ENCODE measurements around the gene AGRP.
A peak's percentile ranks its signal among the peaks of the same experiment; 100 is the strongest.

AGRP gene

DNA sequence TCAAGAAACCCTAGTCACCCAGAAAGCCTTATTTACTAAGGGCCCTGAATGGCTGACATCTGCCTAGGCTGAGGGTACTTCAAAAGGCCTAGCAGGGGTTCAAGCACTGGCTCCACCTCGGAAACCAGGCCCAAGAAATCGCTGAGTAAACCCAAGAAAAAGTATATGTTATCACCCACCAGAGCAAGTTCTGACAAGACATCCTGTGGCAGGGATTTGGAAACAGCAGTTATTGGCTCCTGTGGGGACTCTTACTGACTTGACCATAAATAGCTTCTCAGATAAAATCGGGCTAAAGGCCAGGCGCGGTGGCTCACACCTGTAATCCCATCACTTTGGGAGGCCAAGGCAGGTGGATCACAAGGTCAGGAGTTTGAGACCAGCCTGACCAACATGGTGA, 14.6 kb downstream of the AGRP start:
- no peaks in the 10 kb centered on the region for H3K9me2 ChIP-seq (replicated peaks; ENCODE audit: control insufficient read depth, low read length)
- H3K9me3 ChIP-seq (ENCODE audit: control insufficient read depth, insufficient read depth, low read length): no peaks in the 10 kb centered on the region
- H3K4me1 ChIP-seq (ENCODE audit: control insufficient read depth, low read length): peaks cover 18% of the 10 kb centered on the region
- peak overlapping the region; percentile 24; the same call in 1 of the 2 replicates for H3K4me2 ChIP-seq (ENCODE audit: low read length)
- H3K79me2 ChIP-seq (ENCODE audit: control insufficient read depth, low read length): peaks cover 87% of the 10 kb centered on the region
- H4K20me1 ChIP-seq (ENCODE audit: control insufficient read depth, insufficient read depth, low read depth, low read length): peaks cover 7% of the 10 kb centered on the region; the same call in 1 of the 2 replicates
- no peak overlapping the region; the same call in 1 of the 2 replicates for H3K27ac ChIP-seq (ENCODE audit: low read depth, low read length)
- H3K36me3 ChIP-seq (ENCODE audit: control insufficient read depth, low read length): no peaks in the 10 kb centered on the region
- no peaks in the 10 kb centered on the region for H3K27me3 ChIP-seq (ENCODE audit: control insufficient read depth, low read length)
- TF ChIP-seq EZH2phosphoT487 (IDR thresholded peaks at IDR 0.05; ENCODE audit: borderline replicate concordance, low read length): no peak
- TF ChIP-seq, protein P1, sequence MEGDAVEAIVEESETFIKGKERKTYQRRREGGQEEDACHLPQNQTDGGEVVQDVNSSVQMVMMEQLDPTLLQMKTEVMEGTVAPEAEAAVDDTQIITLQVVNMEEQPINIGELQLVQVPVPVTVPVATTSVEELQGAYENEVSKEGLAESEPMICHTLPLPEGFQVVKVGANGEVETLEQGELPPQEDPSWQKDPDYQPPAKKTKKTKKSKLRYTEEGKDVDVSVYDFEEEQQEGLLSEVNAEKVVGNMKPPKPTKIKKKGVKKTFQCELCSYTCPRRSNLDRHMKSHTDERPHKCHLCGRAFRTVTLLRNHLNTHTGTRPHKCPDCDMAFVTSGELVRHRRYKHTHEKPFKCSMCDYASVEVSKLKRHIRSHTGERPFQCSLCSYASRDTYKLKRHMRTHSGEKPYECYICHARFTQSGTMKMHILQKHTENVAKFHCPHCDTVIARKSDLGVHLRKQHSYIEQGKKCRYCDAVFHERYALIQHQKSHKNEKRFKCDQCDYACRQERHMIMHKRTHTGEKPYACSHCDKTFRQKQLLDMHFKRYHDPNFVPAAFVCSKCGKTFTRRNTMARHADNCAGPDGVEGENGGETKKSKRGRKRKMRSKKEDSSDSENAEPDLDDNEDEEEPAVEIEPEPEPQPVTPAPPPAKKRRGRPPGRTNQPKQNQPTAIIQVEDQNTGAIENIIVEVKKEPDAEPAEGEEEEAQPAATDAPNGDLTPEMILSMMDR (IDR thresholded peaks at IDR 0.05; ENCODE audit: low read depth, low read length, poor library complexity, severe bottlenecking): no peak
- H3F3A ChIP-seq (ENCODE audit: control insufficient read depth, insufficient read depth): no peaks in the 10 kb centered on the region
- H3K4me3 ChIP-seq (ENCODE audit: low read length): no peak overlapping the region

DNA sequence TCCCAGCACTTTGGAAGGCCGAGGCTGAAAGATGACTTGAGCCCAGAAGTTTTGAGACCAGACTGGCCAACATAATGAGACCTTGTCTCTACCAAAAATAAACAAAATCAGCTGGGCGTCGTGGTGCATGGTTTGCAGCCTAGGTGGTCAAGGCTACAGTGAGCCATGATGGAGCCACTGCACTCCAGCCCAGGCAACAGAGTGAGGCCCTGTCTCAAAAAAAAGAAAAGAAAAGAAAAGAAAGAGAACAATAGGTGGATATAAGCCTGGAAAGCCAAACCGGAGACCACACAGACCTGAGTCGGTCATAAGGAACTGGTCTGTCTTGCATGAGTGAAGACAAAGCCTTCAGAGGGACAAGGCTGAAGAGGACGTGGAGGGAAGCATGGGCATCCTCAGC, 16.8 kb downstream of the AGRP start:
- no peaks in the 10 kb centered on the region for H3K27me3 ChIP-seq (ENCODE audit: control insufficient read depth, low read length)
- no peak for TF ChIP-seq EZH2phosphoT487 (IDR thresholded peaks at IDR 0.05; ENCODE audit: borderline replicate concordance, low read length)
- TF ChIP-seq, protein P1 (IDR thresholded peaks at IDR 0.05; ENCODE audit: low read depth, low read length, poor library complexity, severe bottlenecking): no peak
- peaks cover 74% of the 10 kb centered on the region for H3K79me2 ChIP-seq (ENCODE audit: control insufficient read depth, low read length)
- no peak overlapping the region for H3K27ac ChIP-seq (ENCODE audit: low read depth, low read length)
- peaks cover 18% of the 10 kb centered on the region for H3K4me1 ChIP-seq (ENCODE audit: control insufficient read depth, low read length)
- peaks cover 5% of the 10 kb centered on the region; the same call in 1 of the 2 replicates for H4K20me1 ChIP-seq (ENCODE audit: control insufficient read depth, insufficient read depth, low read depth, low read length)
- H3K9me2 ChIP-seq (replicated peaks; ENCODE audit: control insufficient read depth, low read length): no peaks in the 10 kb centered on the region
- H3F3A ChIP-seq (ENCODE audit: control insufficient read depth, insufficient read depth): no peaks in the 10 kb centered on the region
- no peaks in the 10 kb centered on the region for H3K9me3 ChIP-seq (ENCODE audit: control insufficient read depth, insufficient read depth, low read length)
- no peak overlapping the region for H3K4me3 ChIP-seq (ENCODE audit: low read length)
- no peak overlapping the region for H3K4me2 ChIP-seq (ENCODE audit: low read length)
- no peaks in the 10 kb centered on the region for H3K36me3 ChIP-seq (ENCODE audit: control insufficient read depth, low read length)

DNA sequence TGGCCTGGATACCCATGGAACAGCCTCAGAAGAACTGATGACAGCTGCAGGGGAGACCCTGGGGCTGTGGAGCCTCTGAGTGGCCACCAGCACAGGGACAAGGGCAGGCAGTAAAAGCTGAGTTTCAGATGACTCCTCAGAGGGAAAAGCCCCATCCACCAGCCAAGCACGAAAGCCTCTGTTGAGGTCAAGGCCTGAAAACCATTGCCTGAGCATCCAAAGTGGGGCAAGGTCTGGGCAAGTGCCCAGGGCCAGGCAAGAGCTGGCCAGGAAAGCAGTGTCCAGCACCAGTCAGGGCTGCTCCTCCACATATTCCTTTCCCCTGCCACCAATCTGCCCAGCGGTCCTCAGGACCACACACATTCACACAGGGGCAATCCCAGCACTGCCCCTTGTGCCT, 18.8 kb downstream of the AGRP start:
- H3K79me2 ChIP-seq (ENCODE audit: control insufficient read depth, low read length): peaks cover 59% of the 10 kb centered on the region
- peaks cover 18% of the 10 kb centered on the region for H3K4me1 ChIP-seq (ENCODE audit: control insufficient read depth, low read length)
- no peaks in the 10 kb centered on the region for H3K9me2 ChIP-seq (replicated peaks; ENCODE audit: control insufficient read depth, low read length)
- peaks cover 5% of the 10 kb centered on the region; the same call in 1 of the 2 replicates for H4K20me1 ChIP-seq (ENCODE audit: control insufficient read depth, insufficient read depth, low read depth, low read length)
- H3K27ac ChIP-seq (ENCODE audit: low read depth, low read length): no peak overlapping the region
- H3K9me3 ChIP-seq (ENCODE audit: control insufficient read depth, insufficient read depth, low read length): no peaks in the 10 kb centered on the region
- no peaks in the 10 kb centered on the region for H3F3A ChIP-seq (ENCODE audit: control insufficient read depth, insufficient read depth)
- H3K4me2 ChIP-seq (ENCODE audit: low read length): no peak overlapping the region
- no peak overlapping the region for H3K4me3 ChIP-seq (ENCODE audit: low read length)
- no peaks in the 10 kb centered on the region for H3K36me3 ChIP-seq (ENCODE audit: control insufficient read depth, low read length)
- H3K27me3 ChIP-seq (ENCODE audit: control insufficient read depth, low read length): no peaks in the 10 kb centered on the region
- no peak for TF ChIP-seq EZH2phosphoT487 (IDR thresholded peaks at IDR 0.05; ENCODE audit: borderline replicate concordance, low read length)
- TF ChIP-seq, protein P1 (IDR thresholded peaks at IDR 0.05; ENCODE audit: low read depth, low read length, poor library complexity, severe bottlenecking): no peak

Measured in DOHH2 (cell line).